ENCODE results near the gene CHAF1A. TPM values are rescaled to one million over a fixed set of nuclear protein-coding genes. Genes with fewer than 3 reads are reported as not detected.
A peak's percentile ranks its signal among the peaks of the same experiment; 100 is the strongest.

Gene CHAF1A
- total RNA-seq, 1 experiment from 2014 or later, result 161 TPM

- no peaks in the 10 kb centered on the region for H3K9me3 Mint-ChIP-seq
- CTCF ChIA-PET, result interaction anchor here (1.3 to 1.4 kb wide), 2 partner anchors 66 to 67 kb away, joined by 6 to 8 read pairs; no protein-coding TSS in a partner anchor
- no peaks in the 10 kb centered on the region for H3K36me3 Mint-ChIP-seq
- peaks cover 10% of the 10 kb centered on the region; the same call in 1 of the 2 replicates for H3K27me3 Mint-ChIP-seq (ENCODE audit: low read depth)
- DNase-seq (ENCODE audit: low spot score) (peak; percentile 98), ATAC-seq (peak; percentile 91)
- POLR2A ChIA-PET, result interaction anchor here (1.4 kb wide), 1 partner anchor 16 kb away, joined by 3 read pairs; no protein-coding TSS in a partner anchor
- peaks cover 9% of the 10 kb centered on the region for H3K4me1 Mint-ChIP-seq
- peak within 1 kb of the TSS; percentile 93 for H3K4me3 Mint-ChIP-seq
- H3K27ac Mint-ChIP-seq, result peak within 1 kb of the TSS; percentile 93
- TF ChIP-seq, protein P1, sequence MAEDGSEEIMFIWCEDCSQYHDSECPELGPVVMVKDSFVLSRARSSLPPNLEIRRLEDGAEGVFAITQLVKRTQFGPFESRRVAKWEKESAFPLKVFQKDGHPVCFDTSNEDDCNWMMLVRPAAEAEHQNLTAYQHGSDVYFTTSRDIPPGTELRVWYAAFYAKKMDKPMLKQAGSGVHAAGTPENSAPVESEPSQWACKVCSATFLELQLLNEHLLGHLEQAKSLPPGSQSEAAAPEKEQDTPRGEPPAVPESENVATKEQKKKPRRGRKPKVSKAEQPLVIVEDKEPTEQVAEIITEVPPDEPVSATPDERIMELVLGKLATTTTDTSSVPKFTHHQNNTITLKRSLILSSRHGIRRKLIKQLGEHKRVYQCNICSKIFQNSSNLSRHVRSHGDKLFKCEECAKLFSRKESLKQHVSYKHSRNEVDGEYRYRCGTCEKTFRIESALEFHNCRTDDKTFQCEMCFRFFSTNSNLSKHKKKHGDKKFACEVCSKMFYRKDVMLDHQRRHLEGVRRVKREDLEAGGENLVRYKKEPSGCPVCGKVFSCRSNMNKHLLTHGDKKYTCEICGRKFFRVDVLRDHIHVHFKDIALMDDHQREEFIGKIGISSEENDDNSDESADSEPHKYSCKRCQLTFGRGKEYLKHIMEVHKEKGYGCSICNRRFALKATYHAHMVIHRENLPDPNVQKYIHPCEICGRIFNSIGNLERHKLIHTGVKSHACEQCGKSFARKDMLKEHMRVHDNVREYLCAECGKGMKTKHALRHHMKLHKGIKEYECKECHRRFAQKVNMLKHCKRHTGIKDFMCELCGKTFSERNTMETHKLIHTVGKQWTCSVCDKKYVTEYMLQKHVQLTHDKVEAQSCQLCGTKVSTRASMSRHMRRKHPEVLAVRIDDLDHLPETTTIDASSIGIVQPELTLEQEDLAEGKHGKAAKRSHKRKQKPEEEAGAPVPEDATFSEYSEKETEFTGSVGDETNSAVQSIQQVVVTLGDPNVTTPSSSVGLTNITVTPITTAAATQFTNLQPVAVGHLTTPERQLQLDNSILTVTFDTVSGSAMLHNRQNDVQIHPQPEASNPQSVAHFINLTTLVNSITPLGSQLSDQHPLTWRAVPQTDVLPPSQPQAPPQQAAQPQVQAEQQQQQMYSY (CRISPR knock-in tag; IDR thresholded peaks at IDR 0.05), result no peak
- TF ChIP-seq TEAD1 (CRISPR knock-in tag; IDR thresholded peaks at IDR 0.05) (peak; percentile 56; the same call in 1 of the 2 replicates), GTF2I (CRISPR knock-in tag; conservative IDR thresholded peaks at IDR 0.05) (no peak), GRHL2 (CRISPR knock-in tag; IDR thresholded peaks at IDR 0.05; ENCODE audit: insufficient replicate concordance, severe bottlenecking) (no peak), STAT6 (CRISPR knock-in tag; conservative IDR thresholded peaks at IDR 0.05; ENCODE audit: low read depth) (no peak), USF2 (CRISPR knock-in tag; IDR thresholded peaks at IDR 0.05) (peak; percentile 94), CREB1 (CRISPR knock-in tag; IDR thresholded peaks at IDR 0.05) (no peak), SOX15 (CRISPR knock-in tag; IDR thresholded peaks at IDR 0.05) (no peak), ZMAT4 (CRISPR knock-in tag; IDR thresholded peaks at IDR 0.05) (no peak), SP1 (CRISPR knock-in tag; conservative IDR thresholded peaks at IDR 0.05) (peak; percentile 78), ARID4B (CRISPR knock-in tag; IDR thresholded peaks at IDR 0.05; ENCODE audit: borderline replicate concordance) (0 out of 2 replicates have a peak, but pooled peaks have one; percentile 51), ESRRA (CRISPR knock-in tag; IDR thresholded peaks at IDR 0.05; ENCODE audit: borderline replicate concordance) (no peak), E2F1 (CRISPR knock-in tag; IDR thresholded peaks at IDR 0.05) (no peak), TCF7 (CRISPR knock-in tag; IDR thresholded peaks at IDR 0.05; ENCODE audit: low read depth) (no peak), ZNF423 (CRISPR knock-in tag; IDR thresholded peaks at IDR 0.05) (no peak)
- TF ChIP-seq, protein P2, sequence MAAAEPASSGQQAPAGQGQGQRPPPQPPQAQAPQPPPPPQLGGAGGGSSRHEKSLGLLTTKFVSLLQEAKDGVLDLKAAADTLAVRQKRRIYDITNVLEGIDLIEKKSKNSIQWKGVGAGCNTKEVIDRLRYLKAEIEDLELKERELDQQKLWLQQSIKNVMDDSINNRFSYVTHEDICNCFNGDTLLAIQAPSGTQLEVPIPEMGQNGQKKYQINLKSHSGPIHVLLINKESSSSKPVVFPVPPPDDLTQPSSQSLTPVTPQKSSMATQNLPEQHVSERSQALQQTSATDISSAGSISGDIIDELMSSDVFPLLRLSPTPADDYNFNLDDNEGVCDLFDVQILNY (CRISPR knock-in tag; IDR thresholded peaks at IDR 0.05), result no peak
- TF ChIP-seq, protein P3, sequence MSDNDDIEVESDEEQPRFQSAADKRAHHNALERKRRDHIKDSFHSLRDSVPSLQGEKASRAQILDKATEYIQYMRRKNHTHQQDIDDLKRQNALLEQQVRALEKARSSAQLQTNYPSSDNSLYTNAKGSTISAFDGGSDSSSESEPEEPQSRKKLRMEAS (CRISPR knock-in tag; IDR thresholded peaks at IDR 0.05), result peak; percentile 62; the same call in 1 of the 2 replicates
- TF ChIP-seq, protein P4, sequence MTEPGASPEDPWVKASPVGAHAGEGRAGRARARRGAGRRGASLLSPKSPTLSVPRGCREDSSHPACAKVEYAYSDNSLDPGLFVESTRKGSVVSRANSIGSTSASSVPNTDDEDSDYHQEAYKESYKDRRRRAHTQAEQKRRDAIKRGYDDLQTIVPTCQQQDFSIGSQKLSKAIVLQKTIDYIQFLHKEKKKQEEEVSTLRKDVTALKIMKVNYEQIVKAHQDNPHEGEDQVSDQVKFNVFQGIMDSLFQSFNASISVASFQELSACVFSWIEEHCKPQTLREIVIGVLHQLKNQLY (CRISPR knock-in tag; IDR thresholded peaks at IDR 0.05), result no peak
- TF ChIP-seq, protein P5, sequence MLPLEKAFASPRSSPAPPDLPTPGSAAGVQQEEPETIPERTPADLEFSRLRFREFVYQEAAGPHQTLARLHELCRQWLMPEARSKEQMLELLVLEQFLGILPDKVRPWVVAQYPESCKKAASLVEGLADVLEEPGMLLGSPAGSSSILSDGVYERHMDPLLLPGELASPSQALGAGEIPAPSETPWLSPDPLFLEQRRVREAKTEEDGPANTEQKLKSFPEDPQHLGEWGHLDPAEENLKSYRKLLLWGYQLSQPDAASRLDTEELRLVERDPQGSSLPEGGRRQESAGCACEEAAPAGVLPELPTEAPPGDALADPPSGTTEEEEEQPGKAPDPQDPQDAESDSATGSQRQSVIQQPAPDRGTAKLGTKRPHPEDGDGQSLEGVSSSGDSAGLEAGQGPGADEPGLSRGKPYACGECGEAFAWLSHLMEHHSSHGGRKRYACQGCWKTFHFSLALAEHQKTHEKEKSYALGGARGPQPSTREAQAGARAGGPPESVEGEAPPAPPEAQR (CRISPR knock-in tag; IDR thresholded peaks at IDR 0.05), result no peak
These were observed 55.4 kb downstream of the CHAF1A start, which contains the start of gene UBXN6 for GRCh38 chr19:4457654-4458395. TSS of gene UBXN6 (minus strand) at chr19:4457794. CDS start at chr19:4457697, 97 bp downstream.
